ENCODE measurements around the gene GRK2. TPM values are rescaled to one million over a fixed set of nuclear protein-coding genes. Genes with fewer than 3 reads are reported as not detected.

Gene GRK2
- total and polyA plus RNA-seq, 9 of the 15 experiments (the other 6 are each of a cell fraction or from before 2014, with no cell fraction given): 0.24 to 95.8 (median 56.5) TPM

DNA sequence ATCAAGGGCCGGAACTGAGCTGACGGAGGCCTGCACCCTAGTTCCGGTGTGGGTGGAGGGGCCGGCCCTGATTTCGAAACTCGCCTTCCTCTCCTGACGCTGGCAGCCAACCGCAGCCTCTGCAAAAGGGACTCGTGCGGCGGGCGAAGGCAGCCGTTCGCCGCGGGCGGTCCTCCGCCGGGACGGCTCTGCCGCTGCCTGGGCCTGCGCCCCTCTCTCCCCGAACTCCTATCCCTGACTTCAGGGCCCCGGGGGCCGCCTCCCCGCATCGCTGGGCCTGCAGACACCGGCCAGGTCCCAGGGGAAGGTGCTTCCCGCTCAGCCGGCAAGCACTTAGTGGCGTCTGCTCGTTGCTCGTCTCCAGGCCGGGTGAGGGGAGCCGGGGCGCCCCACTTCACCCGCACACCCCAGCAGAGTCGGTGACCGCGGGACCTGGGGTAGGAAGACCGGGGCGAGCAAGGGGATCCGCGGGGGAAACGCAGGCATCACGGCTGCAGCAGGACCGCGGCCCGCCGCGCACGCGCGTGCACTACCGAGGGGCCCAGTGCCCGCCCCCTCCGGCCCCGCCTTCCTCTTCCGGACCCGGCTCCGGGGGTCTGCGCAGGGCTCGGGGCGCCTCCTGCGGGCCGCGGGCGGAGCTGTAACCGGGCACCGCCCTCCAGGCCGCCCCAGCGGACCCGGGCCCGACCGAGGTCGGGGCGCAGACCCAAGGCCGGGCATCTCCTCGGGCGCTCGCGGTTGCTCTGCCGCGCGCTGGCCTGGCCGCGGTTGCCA, 22.4 kb downstream of the GRK2 start (continued):
- TF ChIP-seq, protein P1, sequence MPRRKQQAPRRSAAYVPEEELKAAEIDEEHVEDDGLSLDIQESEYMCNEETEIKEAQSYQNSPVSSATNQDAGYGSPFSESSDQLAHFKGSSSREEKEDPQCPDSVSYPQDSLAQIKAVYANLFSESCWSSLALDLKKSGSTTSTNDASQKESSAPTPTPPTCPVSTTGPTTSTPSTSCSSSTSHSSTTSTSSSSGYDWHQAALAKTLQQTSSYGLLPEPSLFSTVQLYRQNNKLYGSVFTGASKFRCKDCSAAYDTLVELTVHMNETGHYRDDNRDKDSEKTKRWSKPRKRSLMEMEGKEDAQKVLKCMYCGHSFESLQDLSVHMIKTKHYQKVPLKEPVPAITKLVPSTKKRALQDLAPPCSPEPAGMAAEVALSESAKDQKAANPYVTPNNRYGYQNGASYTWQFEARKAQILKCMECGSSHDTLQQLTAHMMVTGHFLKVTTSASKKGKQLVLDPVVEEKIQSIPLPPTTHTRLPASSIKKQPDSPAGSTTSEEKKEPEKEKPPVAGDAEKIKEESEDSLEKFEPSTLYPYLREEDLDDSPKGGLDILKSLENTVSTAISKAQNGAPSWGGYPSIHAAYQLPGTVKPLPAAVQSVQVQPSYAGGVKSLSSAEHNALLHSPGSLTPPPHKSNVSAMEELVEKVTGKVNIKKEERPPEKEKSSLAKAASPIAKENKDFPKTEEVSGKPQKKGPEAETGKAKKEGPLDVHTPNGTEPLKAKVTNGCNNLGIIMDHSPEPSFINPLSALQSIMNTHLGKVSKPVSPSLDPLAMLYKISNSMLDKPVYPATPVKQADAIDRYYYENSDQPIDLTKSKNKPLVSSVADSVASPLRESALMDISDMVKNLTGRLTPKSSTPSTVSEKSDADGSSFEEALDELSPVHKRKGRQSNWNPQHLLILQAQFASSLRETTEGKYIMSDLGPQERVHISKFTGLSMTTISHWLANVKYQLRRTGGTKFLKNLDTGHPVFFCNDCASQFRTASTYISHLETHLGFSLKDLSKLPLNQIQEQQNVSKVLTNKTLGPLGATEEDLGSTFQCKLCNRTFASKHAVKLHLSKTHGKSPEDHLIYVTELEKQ (CRISPR knock-in tag; IDR thresholded peaks at IDR 0.05): no peak
- TF ChIP-seq NKRF (IDR thresholded peaks at IDR 0.05; ENCODE audit: borderline replicate concordance): peak; percentile 54
- TF ChIP-seq, protein P2, sequence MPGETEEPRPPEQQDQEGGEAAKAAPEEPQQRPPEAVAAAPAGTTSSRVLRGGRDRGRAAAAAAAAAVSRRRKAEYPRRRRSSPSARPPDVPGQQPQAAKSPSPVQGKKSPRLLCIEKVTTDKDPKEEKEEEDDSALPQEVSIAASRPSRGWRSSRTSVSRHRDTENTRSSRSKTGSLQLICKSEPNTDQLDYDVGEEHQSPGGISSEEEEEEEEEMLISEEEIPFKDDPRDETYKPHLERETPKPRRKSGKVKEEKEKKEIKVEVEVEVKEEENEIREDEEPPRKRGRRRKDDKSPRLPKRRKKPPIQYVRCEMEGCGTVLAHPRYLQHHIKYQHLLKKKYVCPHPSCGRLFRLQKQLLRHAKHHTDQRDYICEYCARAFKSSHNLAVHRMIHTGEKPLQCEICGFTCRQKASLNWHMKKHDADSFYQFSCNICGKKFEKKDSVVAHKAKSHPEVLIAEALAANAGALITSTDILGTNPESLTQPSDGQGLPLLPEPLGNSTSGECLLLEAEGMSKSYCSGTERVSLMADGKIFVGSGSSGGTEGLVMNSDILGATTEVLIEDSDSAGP (CRISPR knock-in tag; IDR thresholded peaks at IDR 0.05): 0 out of 2 replicates have a peak, but pooled peaks have one; percentile 48
- no peak; the same call in none of the 2 replicates for TF ChIP-seq MYC (IDR thresholded peaks at IDR 0.05; ENCODE audit: low read depth, low read length)
- TF ChIP-seq MYC (CRISPR knock-in tag; IDR thresholded peaks at IDR 0.05; ENCODE audit: borderline replicate concordance, low read depth): peak; percentile 62; the same call in 1 of the 2 replicates
- TF ChIP-seq POLR2A (conservative IDR thresholded peaks at IDR 0.05): peak; percentile 91
- peak; percentile 62 for TF ChIP-seq SP1 (CRISPR knock-in tag; IDR thresholded peaks at IDR 0.05)
- peak in 2 of 3 experiments; percentile 50 to 65; a peak in 4 of 6 replicates for TF ChIP-seq CTCF (IDR thresholded peaks at IDR 0.05 in 2 of 3, conservative IDR thresholded peaks at IDR 0.05 in 1 of 3; ENCODE audit: insufficient read depth in 2 of 3, low read depth in 1 of 3, low read length in 3 of 3)
- peak; percentile 49 for TF ChIP-seq MEIS2 (IDR thresholded peaks at IDR 0.05; ENCODE audit: partially characterized antibody)
- peak in 1 of 2 experiments; percentile 91; a peak in 2 of 4 replicates for TF ChIP-seq MAZ (CRISPR knock-in tag; conservative IDR thresholded peaks at IDR 0.05 in 1 of 2, IDR thresholded peaks at IDR 0.05 in 1 of 2)
- TF ChIP-seq, protein P3, sequence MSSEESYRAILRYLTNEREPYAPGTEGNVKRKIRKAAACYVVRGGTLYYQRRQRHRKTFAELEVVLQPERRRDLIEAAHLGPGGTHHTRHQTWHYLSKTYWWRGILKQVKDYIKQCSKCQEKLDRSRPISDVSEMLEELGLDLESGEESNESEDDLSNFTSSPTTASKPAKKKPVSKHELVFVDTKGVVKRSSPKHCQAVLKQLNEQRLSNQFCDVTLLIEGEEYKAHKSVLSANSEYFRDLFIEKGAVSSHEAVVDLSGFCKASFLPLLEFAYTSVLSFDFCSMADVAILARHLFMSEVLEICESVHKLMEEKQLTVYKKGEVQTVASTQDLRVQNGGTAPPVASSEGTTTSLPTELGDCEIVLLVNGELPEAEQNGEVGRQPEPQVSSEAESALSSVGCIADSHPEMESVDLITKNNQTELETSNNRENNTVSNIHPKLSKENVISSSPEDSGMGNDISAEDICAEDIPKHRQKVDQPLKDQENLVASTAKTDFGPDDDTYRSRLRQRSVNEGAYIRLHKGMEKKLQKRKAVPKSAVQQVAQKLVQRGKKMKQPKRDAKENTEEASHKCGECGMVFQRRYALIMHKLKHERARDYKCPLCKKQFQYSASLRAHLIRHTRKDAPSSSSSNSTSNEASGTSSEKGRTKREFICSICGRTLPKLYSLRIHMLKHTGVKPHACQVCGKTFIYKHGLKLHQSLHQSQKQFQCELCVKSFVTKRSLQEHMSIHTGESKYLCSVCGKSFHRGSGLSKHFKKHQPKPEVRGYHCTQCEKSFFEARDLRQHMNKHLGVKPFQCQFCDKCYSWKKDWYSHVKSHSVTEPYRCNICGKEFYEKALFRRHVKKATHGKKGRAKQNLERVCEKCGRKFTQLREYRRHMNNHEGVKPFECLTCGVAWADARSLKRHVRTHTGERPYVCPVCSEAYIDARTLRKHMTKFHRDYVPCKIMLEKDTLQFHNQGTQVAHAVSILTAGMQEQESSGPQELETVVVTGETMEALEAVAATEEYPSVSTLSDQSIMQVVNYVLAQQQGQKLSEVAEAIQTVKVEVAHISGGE (CRISPR knock-in tag; IDR thresholded peaks at IDR 0.05): peak in 2 of 3 experiments; percentile 12 to 81; a peak in 3 of 6 replicates

Measured in K562 (cell line).